Upper lobe of left lung (tissue), 6 donors: ENCODE results near the gene PPP6R2. TPM values are rescaled to one million over a fixed set of nuclear protein-coding genes. Genes with fewer than 3 reads are reported as not detected.
A peak's percentile ranks its signal among the peaks of the same experiment; 100 is the strongest.

ENCODE experiments used
- ATAC-seq, 2 donors: fragments of 200-7000 bp; cut with Tn5 transposase; one replicate each; pipeline ENCODE4 v1.9.1; 2022; ENCODE audit warnings: mild to moderate bottlenecking in 2 of 2, moderate library complexity in 2 of 2; ENCODE audit not compliant: low FRiP score in 2 of 2
- DNase-seq, 2 donors: peaks; one replicate each; pipeline ENCODE4 v3.0.0-alpha.2; 2019 to 2020
- H3K27ac ChIP-seq, 4 donors: fragments of 200-600 bp; sonication (generic); one replicate each; pipeline ENCODE4 v1.5.1; 2016 to 2019
- H3K27me3 ChIP-seq, 4 donors: fragments of 200-600 bp; sonication (generic); one replicate each; pipeline ENCODE4 v1.5.1; 2017 to 2019
- H3K36me3 ChIP-seq, 4 donors: fragments of 200-600 bp; sonication (generic); one replicate each; pipeline ENCODE4 v1.5.1; 2016 to 2019
- H3K4me1 ChIP-seq, 4 donors: fragments of 200-600 bp; sonication (generic); one replicate each; pipeline ENCODE4 v1.5.1; 2018 to 2019
- H3K4me3 ChIP-seq, 4 donors: fragments of 200-600 bp; sonication (generic); one replicate each; pipeline ENCODE4 v1.5.1; 2017 to 2019; ENCODE audit warnings: mild to moderate bottlenecking in 2 of 4, moderate library complexity in 1 of 4
- H3K9me3 ChIP-seq, 4 donors: fragments of 200-600 bp; sonication (generic); one replicate each; pipeline ENCODE4 v1.5.1; 2018 to 2019
- EP300 ChIP-seq, 4 donors: sonication (generic); formaldehyde crosslinking; IDR thresholded peaks; one replicate each; pipeline ENCODE4 v1.5.1; 2017; ENCODE audit warnings: antibody characterized with exemption in 4 of 4, control low read depth in 2 of 4
- POLR2A ChIP-seq, 4 donors: fragments of 450-650 bp; IDR thresholded peaks; one replicate each; pipeline ENCODE4 v1.5.1; 2016 to 2017; ENCODE audit warnings: antibody characterized with exemption in 4 of 4, mild to moderate bottlenecking in 2 of 4
- POLR2AphosphoS5 ChIP-seq, 2 donors: sonication (generic); formaldehyde crosslinking; IDR thresholded peaks; one replicate each; pipeline ENCODE4 v1.5.1; 2017; ENCODE audit warnings: antibody characterized with exemption in 2 of 2
- WGBS, 2 donors: methylation state at CpG; one replicate each; pipeline ENCODE4 v1.1.5; 2017 to 2018; 5-methylcytosine and 5-hydroxymethylcytosine counted together
- total RNA-seq, 6 donors: library from RNA; depleted of rRNA in 4 of 6; stranded (reverse); fragments of >200 nt in 4 of 6; gene quantifications; one replicate each; pipeline versions ENCODE4 v1.1.0 to v1.2.1, GENCODE V29; 2016 to 2021
- TF ChIP-seq, protein P1 (sequence below), 6 experiments: fragments of 450-650 bp in 4 of 6; fragments of 200-600 bp in 2 of 6; sonication (generic) in 2 of 6; IDR thresholded peaks; one replicate each; pipeline ENCODE4 v1.5.1; 2016 to 2019; ENCODE audit warnings: antibody characterized with exemption in 6 of 6
- donor health status: DM: no; HTN: no; CAD: no; lungs with moderate emphysema.
- donor health status: DM: no; HTN: yes; CAD: no; lungs with severe emphysema.

Gene PPP6R2
- total RNA-seq, 6 donors from 2014 or later: 53.0 to 264 (median 63.8) TPM

GRCh38 chr22:50302564-50302963 lies 40.6 kb upstream of the PPP6R2 start:
- Histone ChIP-seq H3K4me1 (peaks cover 82 to 92% (median 87%) of the 10 kb centered on the region in 4 donors), H3K27ac (peak overlapping the region; percentile 84 to 95 (median 94)), H3K36me3 (peaks cover 0 to 3% (median 0%) of the 10 kb centered on the region in 4 donors), H3K27me3 (no peaks in the 10 kb centered on the region), H3K4me3 (no peak overlapping the region), H3K9me3 (no peaks in the 10 kb centered on the region)
- DNase-seq (no peak), ATAC-seq (no peak)
- 56 to 80% methylated on average over 2 to 5 of the region's 5 CpGs for WGBS, 2 donors
- TF ChIP-seq, protein P1, sequence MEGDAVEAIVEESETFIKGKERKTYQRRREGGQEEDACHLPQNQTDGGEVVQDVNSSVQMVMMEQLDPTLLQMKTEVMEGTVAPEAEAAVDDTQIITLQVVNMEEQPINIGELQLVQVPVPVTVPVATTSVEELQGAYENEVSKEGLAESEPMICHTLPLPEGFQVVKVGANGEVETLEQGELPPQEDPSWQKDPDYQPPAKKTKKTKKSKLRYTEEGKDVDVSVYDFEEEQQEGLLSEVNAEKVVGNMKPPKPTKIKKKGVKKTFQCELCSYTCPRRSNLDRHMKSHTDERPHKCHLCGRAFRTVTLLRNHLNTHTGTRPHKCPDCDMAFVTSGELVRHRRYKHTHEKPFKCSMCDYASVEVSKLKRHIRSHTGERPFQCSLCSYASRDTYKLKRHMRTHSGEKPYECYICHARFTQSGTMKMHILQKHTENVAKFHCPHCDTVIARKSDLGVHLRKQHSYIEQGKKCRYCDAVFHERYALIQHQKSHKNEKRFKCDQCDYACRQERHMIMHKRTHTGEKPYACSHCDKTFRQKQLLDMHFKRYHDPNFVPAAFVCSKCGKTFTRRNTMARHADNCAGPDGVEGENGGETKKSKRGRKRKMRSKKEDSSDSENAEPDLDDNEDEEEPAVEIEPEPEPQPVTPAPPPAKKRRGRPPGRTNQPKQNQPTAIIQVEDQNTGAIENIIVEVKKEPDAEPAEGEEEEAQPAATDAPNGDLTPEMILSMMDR (IDR thresholded peaks at IDR 0.05): no peak
- no peak for TF ChIP-seq POLR2A (IDR thresholded peaks at IDR 0.05)
- no peak for TF ChIP-seq EP300 (IDR thresholded peaks at IDR 0.05)
- TF ChIP-seq POLR2AphosphoS5 (IDR thresholded peaks at IDR 0.05): no peak

DNA sequence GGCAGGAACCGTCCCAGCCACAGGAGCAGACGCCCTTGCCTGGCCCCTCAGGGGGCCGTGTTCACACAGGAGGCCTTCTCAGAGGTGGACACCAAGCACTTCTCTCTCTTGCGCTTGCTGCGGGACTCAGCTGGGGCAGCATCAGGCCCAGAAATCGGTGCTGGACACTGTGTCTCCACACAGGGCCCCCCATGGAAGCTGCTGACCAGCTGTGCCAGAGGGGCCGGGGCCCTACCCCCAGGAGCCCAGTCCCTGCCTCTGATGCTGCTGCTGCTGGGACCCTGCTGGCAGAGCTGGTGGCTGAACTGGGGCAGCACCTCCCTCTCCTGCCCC lies 39.6 kb upstream of the PPP6R2 start:
- peaks cover 81 to 91% (median 86%) of the 10 kb centered on the region in 4 donors for H3K4me1 ChIP-seq
- no peaks in the 10 kb centered on the region for H3K9me3 ChIP-seq
- H3K27ac ChIP-seq: peak overlapping the region; percentile 84 to 95 (median 94)
- DNase-seq: no peak
- H3K36me3 ChIP-seq: peaks cover 0 to 3% (median 0%) of the 10 kb centered on the region in 4 donors
- H3K4me3 ChIP-seq: peak overlapping the region in 1 of 4 donors; percentile 64
- ATAC-seq: no peak
- no peaks in the 10 kb centered on the region for H3K27me3 ChIP-seq
- 43 to 56% methylated on average over 3 to 5 of the region's 7 CpGs for WGBS, 2 donors
- no peak for TF ChIP-seq POLR2A (IDR thresholded peaks at IDR 0.05)
- TF ChIP-seq POLR2AphosphoS5 (IDR thresholded peaks at IDR 0.05): no peak
- TF ChIP-seq EP300 (IDR thresholded peaks at IDR 0.05): no peak
- TF ChIP-seq, protein P1 (IDR thresholded peaks at IDR 0.05): no peak

GRCh38 chr22:50303848-50304527 lies 39.1 kb upstream of the PPP6R2 start:
- Histone ChIP-seq H3K4me1 (peaks cover 79 to 91% (median 86%) of the 10 kb centered on the region in 4 donors), H3K27me3 (no peaks in the 10 kb centered on the region), H3K27ac (peak overlapping the region; percentile 84 to 95 (median 94)), H3K9me3 (no peaks in the 10 kb centered on the region), H3K4me3 (peak overlapping the region in 1 of 4 donors; percentile 64), H3K36me3 (peaks cover 0 to 3% (median 0%) of the 10 kb centered on the region in 4 donors)
- no peak for TF ChIP-seq POLR2AphosphoS5 (IDR thresholded peaks at IDR 0.05)
- TF ChIP-seq POLR2A (IDR thresholded peaks at IDR 0.05): peak in 1 of 4 donors; percentile 43
- TF ChIP-seq, protein P1 (IDR thresholded peaks at IDR 0.05): peak in 2 of 6 experiments; percentile 10 to 15
- TF ChIP-seq EP300 (IDR thresholded peaks at IDR 0.05): no peak
- WGBS, 2 donors: 39 to 58% methylated on average over 2 to 5 of the region's 11 CpGs
- peak; percentile 67 to 84 for DNase-seq
- peak; percentile 22 to 35 for ATAC-seq

DNA sequence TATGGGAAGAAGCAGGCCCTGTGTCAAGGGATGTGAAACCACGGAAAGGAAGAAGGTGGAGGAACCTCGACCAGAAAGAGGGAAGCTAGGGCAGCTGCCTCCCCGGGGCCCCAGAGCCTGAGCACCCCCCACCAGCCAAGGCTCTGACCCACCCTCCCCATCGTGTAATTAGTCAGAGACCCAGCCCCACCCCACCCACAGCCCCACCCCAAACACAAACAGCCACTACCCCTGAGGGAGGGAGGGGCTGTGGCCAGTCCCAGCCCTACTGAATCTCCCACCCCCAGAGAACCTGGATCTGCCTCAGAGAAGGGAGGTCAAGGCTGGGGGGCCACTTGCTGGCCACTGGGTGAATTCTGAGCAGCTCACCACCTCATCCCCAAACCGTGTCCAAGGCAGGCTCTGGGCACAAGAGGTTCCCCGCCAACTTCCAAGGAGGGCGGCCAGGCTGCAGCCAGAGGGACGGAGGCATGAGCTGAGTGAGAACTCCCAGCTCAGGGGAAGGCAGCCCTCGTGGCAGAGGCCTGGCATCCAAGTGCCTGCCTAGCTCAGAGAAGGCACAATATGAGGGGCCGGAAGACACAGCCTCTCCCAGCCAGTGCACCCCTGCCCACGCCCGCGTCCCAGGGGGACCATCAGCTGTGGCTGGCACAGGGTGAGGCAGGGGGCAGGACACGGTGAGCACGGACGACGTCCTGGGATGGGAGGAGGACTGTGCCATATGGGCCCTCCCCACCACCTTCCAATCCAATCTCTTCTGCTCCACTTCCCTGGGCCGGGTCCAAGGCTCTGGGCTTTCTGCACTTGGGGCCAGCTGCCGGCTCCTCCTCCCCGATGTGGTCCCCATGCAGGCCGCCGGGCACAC lies 38.4 kb upstream of the PPP6R2 start:
- DNase-seq: peak; percentile 65 to 84
- ATAC-seq: peak in 1 of 2 donors; percentile 42
- peaks cover 77 to 91% (median 86%) of the 10 kb centered on the region in 4 donors for H3K4me1 ChIP-seq

More for the DNA sequence above, 38.4 kb upstream of the PPP6R2 start:
- Histone ChIP-seq H3K9me3 (no peaks in the 10 kb centered on the region), H3K27ac (peak overlapping the region; percentile 84 to 95 (median 94)), H3K27me3 (no peaks in the 10 kb centered on the region), H3K4me3 (peak overlapping the region in 3 of 4 donors; percentile 64 to 90 (median 89)), H3K36me3 (peaks cover 0 to 3% (median 0%) of the 10 kb centered on the region in 4 donors)
- 47 to 56% methylated on average over 12 to 15 of the region's 22 CpGs for WGBS, 2 donors
- TF ChIP-seq POLR2AphosphoS5 (IDR thresholded peaks at IDR 0.05) (no peak), EP300 (IDR thresholded peaks at IDR 0.05) (no peak), POLR2A (IDR thresholded peaks at IDR 0.05) (peak in 1 of 4 donors; percentile 31)
- TF ChIP-seq, protein P1 (IDR thresholded peaks at IDR 0.05): no peak
